Heart left ventricle (tissue), 16 donors: Measurements from ENCODE around the gene BCL7C. TPM values are rescaled to one million over a fixed set of nuclear protein-coding genes. Genes with fewer than 3 reads are reported as not detected.

Experiments used
- ATAC-seq, 4 donors: fragments of 200-7000 bp; cut with Tn5 transposase; one replicate each; pipeline ENCODE4 v1.9.1; 2020 to 2022; ENCODE audit warnings: moderate library complexity in 4 of 4, mild to moderate bottlenecking in 3 of 4, moderate number of reproducible peaks in 1 of 4
- DNase-seq, 5 donors: peaks; one replicate each; pipeline ENCODE4 v3.0.0-alpha.2; 2020
- H3K27ac ChIP-seq, 12 donors: fragments of 200-600 bp; sonication (generic) in 4 of 12; one replicate each; pipeline versions ENCODE4 v1.5.0 to v1.8.0; 2016 to 2022; ENCODE audit warnings: mild to moderate bottlenecking in 2 of 12
- H3K27me3 ChIP-seq, 9 donors: fragments of 200-600 bp; sonication (generic) in 2 of 9; one replicate each; pipeline versions ENCODE4 v1.5.1 to v1.8.0; 2016 to 2022; ENCODE audit warnings: mild to moderate bottlenecking in 3 of 9
- H3K36me3 ChIP-seq, 9 donors: fragments of 200-600 bp; sonication (generic) in 2 of 9; one replicate each; pipeline versions ENCODE4 v1.5.0 to v1.8.0; 2018 to 2022; ENCODE audit warnings: mild to moderate bottlenecking in 2 of 9
- H3K4me1 ChIP-seq, 12 donors: fragments of 200-600 bp; sonication (generic) in 4 of 12; one replicate each; pipeline versions ENCODE4 v1.5.0 to v1.8.0; 2016 to 2022; ENCODE audit warnings: mild to moderate bottlenecking in 3 of 12
- H3K4me3 ChIP-seq, 12 donors: fragments of 200-600 bp; sonication (generic) in 4 of 12; one replicate each; pipeline versions ENCODE4 v1.5.0 to v1.8.0; 2017 to 2022; ENCODE audit warnings: mild to moderate bottlenecking in 9 of 12, moderate library complexity in 4 of 12
- H3K9me3 ChIP-seq, 12 donors: fragments of 200-600 bp; sonication (generic) in 4 of 12; one replicate each; pipeline versions ENCODE4 v1.5.0 to v1.8.0; 2016 to 2022; ENCODE audit warnings: mild to moderate bottlenecking in 1 of 12
- CTCF ChIP-seq, 12 donors: fragments of 200-600 bp; sonication (generic) in 4 of 12; IDR thresholded peaks; one replicate each; pipeline versions ENCODE4 v1.5.0 to v1.8.0; 2018 to 2022; ENCODE audit warnings: antibody characterized with exemption in 12 of 12, mild to moderate bottlenecking in 5 of 12
- POLR2A ChIP-seq, 2 donors: fragments of 450-650 bp; IDR thresholded peaks; one replicate each; pipeline ENCODE4 v1.6.1; 2017; ENCODE audit warnings: antibody characterized with exemption in 2 of 2, mild to moderate bottlenecking in 2 of 2, moderate library complexity in 2 of 2
- WGBS, 4 donors: extraction: QIAGEN DNeasy Blood & Tissue Kit in 2 of 4; methylation state at CpG; one replicate each; pipeline versions ENCODE4 v1.1.5 to v1.1.7; 2013 to 2018; 5-methylcytosine and 5-hydroxymethylcytosine counted together
- intact Hi-C, 10 donors: fragments of 100-400 bp; cut with DNase I; formaldehyde crosslinking; loops; one replicate each; pipeline versions ENCODE4 v1.11.1 to v1.14.2; 2022
- polyA plus RNA-seq, 2 donors: library from polyadenylated mRNA; stranded (reverse); fragments of 200-250 nt; gene quantifications; one replicate each; pipeline ENCODE4 v1.2.3, GENCODE V29; 2013
- total RNA-seq, 9 donors: library from RNA; depleted of rRNA in 2 of 9; stranded (reverse); fragments of >200 nt in 2 of 9; fragmentation: NEBNext Ultra II Directional in 3 of 9; extraction: Animal tissue kit (Norgen Biotek cat#: 25700) in 3 of 9; gene quantifications; one replicate each; pipeline versions ENCODE4 v1.1.0 to v1.2.4, GENCODE V29; 2016 to 2023
- donor health status: ischemic (EF 13 %, LVEDD 7.1; RV severe dilation, severe dysfunction).
- donor health status: healthy with polysubstance abuse.
- donor health status: DM: no; HTN: yes; CAD: no.
- donor health status: DM: no; HTN: no; CAD: no.
- donor health status: ischemic (EF 25% LVEDD 6.9; RV normal size, moderate dysfunction).
- donor health status: ischemic (EF 25% LVEDD 5.7; RV mildly dilated, moderate dysfunction).
- donor health status: healthy.
- donor health status: DM: yes; HTN: yes; CAD: no.
- donor health status: ischemic (EF 35%, LVEDD 5.7; RV mildly dilated, moderate dysfunction).
- donor health status: nonischemic (EF 11% LVEDD 7.7; RV severe dilation, severe dysfunction).
- donor health status: DM: yes; HTN: yes; CAD: no.
- donor health status: PGD.
- donor health status: ischemic (EF 29% LVEDD 5.4; RV normal size, mild dysfunction).
- donor health status: nonischemic (EF 23%, LVEDD 6.1; RV moderate dilation, normal function).

BCL7C gene
- total and polyA plus RNA-seq, 11 donors: 23.1 to 43.4 (median 28.7) TPM

GRCh38 chr16:30918614-30919013 is 24.7 kb upstream of the BCL7C start:
- intact Hi-C loops: loop anchor here in 1 of 10 donors (10.0 kb wide), 1 partner anchor 174 kb away; the partner anchor contains the start of gene PHKG2

GRCh38 chr16:30914830-30915229 is 21.0 kb upstream of the BCL7C start:
- no peak overlapping the region for H3K27ac ChIP-seq
- ATAC-seq: peak in 1 of 4 donors; percentile 11
- intact Hi-C loops: loop anchor here in 1 of 10 donors (10.0 kb wide), 1 partner anchor 170 kb away; the partner anchor contains the start of gene PHKG2

More at GRCh38 chr16:30918614-30919013, 24.7 kb upstream of the BCL7C start:
- Histone ChIP-seq H3K9me3 (no peaks in the 10 kb centered on the region), H3K27me3 (no peaks in the 10 kb centered on the region), H3K27ac (no peak overlapping the region), H3K4me3 (no peak overlapping the region), H3K4me1 (peaks cover 0 to 13% (median 4%) of the 10 kb centered on the region in 12 donors), H3K36me3 (no peaks in the 10 kb centered on the region)
- no peak for DNase-seq
- ATAC-seq: no peak
- 85 to 95% (median 88%) methylated on average over 1 of the region's 1 CpG for whole genome bisulfite sequencing, 4 donors
- TF ChIP-seq POLR2A (IDR thresholded peaks at IDR 0.05): no peak
- TF ChIP-seq CTCF (IDR thresholded peaks at IDR 0.05): no peak

GRCh38 chr16:30912794-30913412 is 19.0 kb upstream of the BCL7C start:
- Histone ChIP-seq H3K4me1 (no peaks in the 10 kb centered on the region), H3K27me3 (no peaks in the 10 kb centered on the region), H3K36me3 (no peaks in the 10 kb centered on the region), H3K9me3 (no peaks in the 10 kb centered on the region), H3K27ac (no peak overlapping the region), H3K4me3 (no peak overlapping the region)
- intact Hi-C loops: loop anchor here in 1 of 10 donors (10.0 kb wide), 1 partner anchor 168 kb away; the partner anchor contains the start of gene PHKG2
- WGBS, 4 donors: 84 to 94% (median 88%) methylated on average over 6 of the region's 6 CpGs
- DNase-seq (no peak), ATAC-seq (no peak)
- TF ChIP-seq CTCF (IDR thresholded peaks at IDR 0.05) (no peak), POLR2A (IDR thresholded peaks at IDR 0.05) (no peak)

More at GRCh38 chr16:30914830-30915229, 21.0 kb upstream of the BCL7C start:
- H3K4me3 ChIP-seq: no peak overlapping the region
- H3K36me3 ChIP-seq: no peaks in the 10 kb centered on the region
- WGBS, 4 donors: 92 to 100% (median 96%) methylated on average over 3 of the region's 3 CpGs
- no peak for DNase-seq
- no peaks in the 10 kb centered on the region for H3K4me1 ChIP-seq
- TF ChIP-seq POLR2A (IDR thresholded peaks at IDR 0.05) (no peak), CTCF (IDR thresholded peaks at IDR 0.05) (no peak)
- no peaks in the 10 kb centered on the region for H3K9me3 ChIP-seq
- no peaks in the 10 kb centered on the region for H3K27me3 ChIP-seq

- no peak for DNase-seq
- H3K27ac ChIP-seq: no peak overlapping the region
- no peaks in the 10 kb centered on the region for H3K36me3 ChIP-seq
- no peaks in the 10 kb centered on the region for H3K27me3 ChIP-seq
- H3K9me3 ChIP-seq: no peaks in the 10 kb centered on the region
- WGBS, 4 donors: 73 to 76% (median 75%) methylated on average over 18 of the region's 18 CpGs
- ATAC-seq: no peak
- no peak for TF ChIP-seq CTCF (IDR thresholded peaks at IDR 0.05)
- TF ChIP-seq POLR2A (IDR thresholded peaks at IDR 0.05): no peak
- intact Hi-C loops: loop anchor here in 1 of 10 donors (10.0 kb wide), 1 partner anchor 166 kb away; the partner anchor contains the start of gene PHKG2
- H3K4me1 ChIP-seq: no peaks in the 10 kb centered on the region
- no peak overlapping the region for H3K4me3 ChIP-seq
These were observed 16.7 kb upstream of the BCL7C start for GRCh38 chr16:30910427-30911029.
